H1 (cell line): ENCODE measurements around the gene CLEC16A. TPM values are rescaled to one million over a fixed set of nuclear protein-coding genes. Genes with fewer than 3 reads are reported as not detected.

Experiments
- CTCF ChIA-PET: fragments of 300-600 bp; sonication (Branson Sonifier 250); formaldehyde crosslinking; loops from one replicate; lab custom pipeline; 2021; ENCODE audit not compliant: partially characterized antibody; lab: Charles Lee
- POLR2A ChIA-PET: fragments of 300-600 bp; sonication (Branson Sonifier 250); formaldehyde crosslinking; loops from one replicate; lab custom pipeline; 2021; ENCODE audit warnings: inconsistent platforms; ENCODE audit not compliant: partially characterized antibody; lab: Charles Lee
- DNase-seq, 2 experiments: peaks; one replicate each; pipeline versions ENCODE4 v3.0.0 to v3.0.0-alpha.2; 2010 to 2022; ENCODE audit warnings: low spot score in 2 of 2, low read depth in 1 of 2, mixed read lengths in 1 of 2
- FAIRE-seq: peaks from 2 replicates; lab custom pipeline; 2011; peaks lifted over from hg19 to GRCh38; lab: Jason Lieb, UNC
- H2AFZ ChIP-seq: 2 replicates; pipeline ENCODE4 v1.8.1; 2012; ENCODE audit warnings: low read length, inconsistent platforms
- H2AK5ac ChIP-seq: 2 replicates; pipeline ENCODE4 v1.6.1; 2013; ENCODE audit warnings: low read depth, low read length
- H2BK120ac ChIP-seq: replicated peaks from 2 replicates; pipeline ENCODE3; 2013; ENCODE audit warnings: low read depth, low read length, inconsistent platforms
- H2BK12ac ChIP-seq: 2 replicates; pipeline ENCODE4 v1.6.1; 2013; ENCODE audit warnings: low read depth, low read length
- H2BK15ac ChIP-seq: 2 replicates; pipeline ENCODE4 v1.6.1; 2013; ENCODE audit warnings: low read length
- H2BK20ac ChIP-seq: 2 replicates; pipeline ENCODE4 v1.6.1; 2013; ENCODE audit warnings: low read length
- H2BK5ac ChIP-seq: 2 replicates; pipeline ENCODE4 v1.6.1; 2013; ENCODE audit warnings: low read depth, low read length
- H3K14ac ChIP-seq: 2 replicates; pipeline ENCODE4 v1.6.1; 2013; ENCODE audit warnings: inconsistent platforms; ENCODE audit not compliant: insufficient read length
- H3K18ac ChIP-seq: 2 replicates; pipeline ENCODE4 v1.6.1; 2013; ENCODE audit warnings: low read length; ENCODE audit errors: extremely low read depth
- H3K23ac ChIP-seq: 2 replicates; pipeline ENCODE4 v1.6.1; 2013; ENCODE audit warnings: inconsistent platforms; ENCODE audit not compliant: insufficient read length
- H3K23me2 ChIP-seq: 2 replicates; pipeline ENCODE4 v1.6.1; 2013; ENCODE audit warnings: low read depth, low read length
- H3K27ac ChIP-seq: 2 replicates; pipeline ENCODE4 v1.6.1; 2011; ENCODE audit warnings: low read depth, low read length, inconsistent platforms
- H3K27me3 ChIP-seq, 4 experiments: replicated peaks in 1 of 4; 1 replicate in 1 of 4; 2 replicates in 3 of 4; pipeline versions ENCODE4 v1.6.1 to v1.8.1; 2011 to 2013; ENCODE audit warnings: low read length in 3 of 4, mild to moderate bottlenecking in 3 of 4, inconsistent platforms in 2 of 4, mixed read lengths in 2 of 4, moderate library complexity in 1 of 4; ENCODE audit not compliant: control insufficient read depth in 3 of 4, insufficient read depth in 3 of 4; ENCODE audit errors: extremely low read depth in 1 of 4
- H3K36me3 ChIP-seq, 4 experiments: 2 replicates each; pipeline versions ENCODE4 v1.6.1 to v1.8.1; 2011 to 2013; ENCODE audit warnings: mild to moderate bottlenecking in 4 of 4, low read length in 3 of 4, moderate library complexity in 2 of 4, control low read depth in 1 of 4, inconsistent platforms in 1 of 4; ENCODE audit not compliant: insufficient read depth in 4 of 4, control insufficient read depth in 2 of 4
- H3K4ac ChIP-seq: replicated peaks from 2 replicates; pipeline ENCODE3; 2013; ENCODE audit warnings: low read length, low read depth, mixed read lengths, inconsistent platforms; ENCODE audit not compliant: insufficient read length
- H3K4me1 ChIP-seq, 4 experiments: replicated peaks in 1 of 4; 1 replicate in 1 of 4; 2 replicates in 3 of 4; pipeline versions ENCODE4 v1.6.1 to v1.8.1; 2011 to 2013; ENCODE audit warnings: low read length in 3 of 4, inconsistent platforms in 2 of 4, mixed read lengths in 1 of 4; ENCODE audit not compliant: insufficient read depth in 4 of 4, control insufficient read depth in 3 of 4
- H3K4me2 ChIP-seq, 2 experiments: 2 replicates each; pipeline versions ENCODE4 v1.6.1 to v1.8.1; 2011 to 2013; ENCODE audit warnings: low read depth in 2 of 2, low read length in 2 of 2, control low read depth in 1 of 2, inconsistent platforms in 1 of 2, mild to moderate bottlenecking in 1 of 2; ENCODE audit not compliant: insufficient read depth in 1 of 2
- H3K4me3 ChIP-seq, 4 experiments: fragments of 200-600, 300-600 bp in 1 of 4; sonication (generic), shearing (Covaris generic), sonication (Bioruptor Twin) in 1 of 4; 2 replicates each; pipeline versions ENCODE4 v1.5.1 to v1.8.1; 2011 to 2016; ENCODE audit warnings: low read length in 4 of 4, low read depth in 3 of 4, control low read depth in 2 of 4, inconsistent platforms in 2 of 4, mild to moderate bottlenecking in 2 of 4, mixed read lengths in 1 of 4, moderate library complexity in 1 of 4; ENCODE audit not compliant: insufficient read depth in 2 of 4; ENCODE audit errors: extremely low read depth in 1 of 4
- H3K56ac ChIP-seq: replicated peaks from 2 replicates; pipeline ENCODE3; 2013; ENCODE audit warnings: low read depth, mild to moderate bottlenecking, mixed read lengths, low read length, inconsistent platforms; ENCODE audit not compliant: insufficient read length
- H3K79me1 ChIP-seq: 2 replicates; pipeline ENCODE4 v1.6.1; 2013; ENCODE audit warnings: low read depth, low read length, control low read depth
- H3K79me2 ChIP-seq, 2 experiments: 2 replicates each; pipeline versions ENCODE4 v1.6.1 to v1.8.1; 2012 to 2013; ENCODE audit warnings: low read length in 2 of 2, mild to moderate bottlenecking in 2 of 2, inconsistent platforms in 1 of 2; ENCODE audit not compliant: insufficient read depth in 2 of 2, control insufficient read depth in 1 of 2
- H3K9ac ChIP-seq, 4 experiments: replicated peaks in 1 of 4; 1 replicate in 1 of 4; 2 replicates in 3 of 4; pipeline versions ENCODE4 v1.6.1 to v1.8.1; 2011 to 2013; ENCODE audit warnings: low read depth in 3 of 4, low read length in 3 of 4, control low read depth in 2 of 4, mild to moderate bottlenecking in 2 of 4, moderate library complexity in 2 of 4, inconsistent platforms in 1 of 4; ENCODE audit errors: extremely low read depth in 1 of 4
- H3K9me3 ChIP-seq, 2 experiments: 2 replicates each; pipeline versions ENCODE4 v1.6.1 to v1.8.1; 2012 to 2013; ENCODE audit warnings: mild to moderate bottlenecking in 2 of 2, moderate library complexity in 2 of 2, control low read depth in 1 of 2, inconsistent platforms in 1 of 2, low read depth in 1 of 2, low read length in 1 of 2, mixed read lengths in 1 of 2; ENCODE audit not compliant: insufficient read depth in 2 of 2
- H4K20me1 ChIP-seq, 2 experiments: replicated peaks in 1 of 2; 2 replicates each; pipeline versions ENCODE3 to v1.8.1; 2011 to 2013; ENCODE audit warnings: inconsistent platforms in 2 of 2, low read length in 2 of 2, mild to moderate bottlenecking in 1 of 2; ENCODE audit not compliant: insufficient read depth in 2 of 2, control insufficient read depth in 1 of 2
- H4K5ac ChIP-seq: 2 replicates; pipeline ENCODE4 v1.6.1; 2013; ENCODE audit warnings: low read length, low read depth, mixed read lengths, inconsistent platforms; ENCODE audit not compliant: insufficient read length
- H4K8ac ChIP-seq: 2 replicates; pipeline ENCODE4 v1.8.0; 2013; ENCODE audit warnings: mild to moderate bottlenecking, moderate library complexity, low read length, inconsistent platforms; ENCODE audit not compliant: insufficient read depth; ENCODE audit errors: extremely low read depth
- H4K91ac ChIP-seq: replicated peaks from 2 replicates; pipeline ENCODE3; 2013; ENCODE audit warnings: low read length, mixed read lengths, inconsistent platforms; ENCODE audit not compliant: insufficient read length
- BRCA1 ChIP-seq: IDR thresholded peaks from 2 replicates; pipeline ENCODE4 v1.6.1; 2012; ENCODE audit warnings: low read depth, low read length, improper control_type of control experiment
- CBX5 ChIP-seq: fragments of 300-800, 300-1000 bp; sonication (generic); IDR thresholded peaks from 2 replicates; pipeline ENCODE4 v1.7.1; 2016; ENCODE audit warnings: antibody characterized with exemption, low read length, low read depth
- KDM5A ChIP-seq: fragments of 200-600 bp; IDR thresholded peaks from 2 replicates; pipeline ENCODE4 v1.7.1; 2012; ENCODE audit warnings: mild to moderate bottlenecking, low read length, inconsistent platforms, mixed read lengths
- MAFK ChIP-seq: IDR thresholded peaks from 2 replicates; pipeline ENCODE4 v1.6.1; 2012; ENCODE audit warnings: low read depth, mild to moderate bottlenecking, improper control_type of control experiment, low read length
- NANOG ChIP-seq: IDR thresholded peaks from 2 replicates; pipeline ENCODE4 v1.6.1; 2011; ENCODE audit warnings: low read length, low read depth, mild to moderate bottlenecking, inconsistent platforms; ENCODE audit not compliant: insufficient read depth, poor library complexity, severe bottlenecking
- NRF1 ChIP-seq: IDR thresholded peaks from 2 replicates; pipeline ENCODE4 v1.6.1; 2011; ENCODE audit warnings: mild to moderate bottlenecking, low read depth, low read length, improper control_type of control experiment
- POLR2A ChIP-seq, 2 experiments: IDR thresholded peaks; 1 replicate in 1 of 2; 2 replicates in 1 of 2; pipeline ENCODE4 v1.6.1; 2011; ENCODE audit warnings: low read depth in 2 of 2, low read length in 2 of 2, mild to moderate bottlenecking in 2 of 2; ENCODE audit errors: control extremely low read depth in 1 of 2
- POLR2AphosphoS5 ChIP-seq: IDR thresholded peaks from 2 replicates; pipeline ENCODE4 v1.6.1; 2011; ENCODE audit warnings: low read depth, low read length
- POU5F1 ChIP-seq: IDR thresholded peaks from 2 replicates; pipeline ENCODE4 v1.6.1; 2011; ENCODE audit warnings: low read depth, mild to moderate bottlenecking, low read length, moderate library complexity
- RBBP5 ChIP-seq: IDR thresholded peaks from 2 replicates; pipeline ENCODE4 v1.7.1; 2012; ENCODE audit warnings: low read depth, mild to moderate bottlenecking, inconsistent platforms, low read length, moderate library complexity, borderline replicate concordance
- RFX5 ChIP-seq: IDR thresholded peaks from 2 replicates; pipeline ENCODE4 v1.6.1; 2011; ENCODE audit warnings: low read depth, low read length, improper control_type of control experiment, borderline replicate concordance
- SAP30 ChIP-seq: fragments of 300-600 bp; sonication (generic); IDR thresholded peaks from 2 replicates; pipeline ENCODE4 v1.7.1; 2012; ENCODE audit warnings: low read length, moderate library complexity, mild to moderate bottlenecking, inconsistent platforms; ENCODE audit not compliant: insufficient read depth, insufficient replicate concordance
- SIRT6 ChIP-seq: IDR thresholded peaks from one replicate; pipeline ENCODE4 v1.7.1; 2012; ENCODE audit warnings: low read length, inconsistent platforms
- SP1 ChIP-seq: IDR thresholded peaks from 2 replicates; pipeline ENCODE4 v1.6.1; 2011; ENCODE audit warnings: low read depth, low read length
- SP4 ChIP-seq: IDR thresholded peaks from 2 replicates; pipeline ENCODE4 v1.6.1; 2012; ENCODE audit warnings: low read length, inconsistent platforms
- WGBS, 2 experiments: shearing (Covaris generic) in 1 of 2; methylation state at CpG; one replicate each; pipeline versions ENCODE4 v1.1.6 to v1.1.7; 2013 to 2015; ENCODE audit warnings: low lambda C conversion rate in 2 of 2, mixed read lengths in 2 of 2, inconsistent platforms in 1 of 2, low coverage in 1 of 2, missing lambda C conversion rate in 1 of 2; ENCODE audit not compliant: insufficient replicate concordance in 2 of 2, insufficient coverage in 1 of 2, insufficient read length in 1 of 2; ENCODE audit errors: extremely low coverage in 1 of 2, missing lambda C conversion rate in 1 of 2; 5-methylcytosine and 5-hydroxymethylcytosine counted together
- polyA plus RNA-seq, 7 experiments: library from polyadenylated mRNA; depleted of rRNA in 3 of 7; stranded (reverse) in 5 of 7; unstranded in 2 of 7; fragments of >200 nt in 5 of 7; fragments of 200-250 nt in 2 of 7; gene quantifications; 1 replicate in 5 of 7; 2 replicates in 1 of 7; 4 replicates in 1 of 7; pipeline versions ENCODE4 v1.2.1 to v1.2.3, GENCODE V29; 2011 to 2013; ENCODE audit warnings: missing spikeins in 2 of 7, mixed read lengths in 2 of 7
- total RNA-seq: library from RNA; stranded (reverse); fragmentation: NEBNext Ultra II Directional; extraction: Animal tissue kit (Norgen Biotek cat#: 25700); gene quantifications from 2 replicates; pipeline ENCODE4 v1.2.1, GENCODE V29; 2021
- TF ChIP-seq, protein P1 (sequence below): IDR thresholded peaks from 2 replicates; pipeline ENCODE4 v1.6.1; 2012; ENCODE audit warnings: inconsistent platforms

Gene CLEC16A
- total and polyA plus RNA-seq, 2 of the 8 experiments (the other 6 are each of a cell fraction or from before 2014, with no cell fraction given), result 7.6 to 19.3 TPM

DNA sequence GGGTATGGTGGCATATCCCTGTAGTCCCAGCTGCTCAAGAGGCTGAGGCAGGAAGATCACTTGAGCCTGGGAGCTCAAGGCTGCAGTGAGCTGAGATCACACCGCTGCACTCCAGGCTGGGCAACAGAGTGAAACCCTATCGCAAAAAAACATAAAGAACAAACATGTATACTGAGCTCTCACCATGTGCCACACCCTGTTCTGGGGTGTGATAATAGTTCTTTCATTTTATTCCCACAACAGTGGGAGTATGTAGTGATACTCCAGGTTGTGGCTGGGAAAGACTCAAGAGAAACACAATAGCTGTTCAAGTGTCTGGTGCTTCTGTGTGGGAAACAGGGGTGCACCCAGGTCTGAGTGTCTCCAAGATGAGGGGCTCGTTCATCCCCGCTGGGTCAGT lies 221.0 kb downstream of the CLEC16A start:
- Histone ChIP-seq H2BK120ac (no peak overlapping the region), H3K4me2 (no peak overlapping the region), H3K56ac (no peak overlapping the region), H4K20me1 (no peaks in the 10 kb centered on the region), H3K23me2 (no peaks in the 10 kb centered on the region), H3K18ac (no peak overlapping the region), H3K4me1 (no peaks in the 10 kb centered on the region; a peak in 1 of 7 replicates), H3K27me3 (no peaks in the 10 kb centered on the region), H2BK15ac (no peak overlapping the region), H3K79me1 (no peaks in the 10 kb centered on the region; the same call in 1 of the 2 replicates), H3K23ac (no peak overlapping the region), H3K9me3 (no peaks in the 10 kb centered on the region), H2AFZ (no peak overlapping the region), H3K36me3 (no peaks in the 10 kb centered on the region), H3K4ac (no peak overlapping the region), H2BK20ac (no peak overlapping the region), H3K4me3 (no peak overlapping the region), H2BK12ac (no peak overlapping the region), H4K5ac (no peak overlapping the region), H3K79me2 (no peaks in the 10 kb centered on the region), H3K9ac (no peak overlapping the region), H4K8ac (no peak overlapping the region), H3K27ac (no peak overlapping the region), H3K14ac (no peak overlapping the region), H4K91ac (no peak overlapping the region), H2BK5ac (no peak overlapping the region), H2AK5ac (no peak overlapping the region)
- FAIRE-seq (no peak), DNase-seq (no peak)
- whole genome bisulfite sequencing, 2 experiments, result 91% methylated on average over 4 of the region's 4 CpGs; no CpG with 5 or more reads in 1 of the 2 experiments
- ChIA-PET POLR2A (no interaction called here), CTCF (interaction anchor here (1.1 to 1.4 kb wide), 5 partner anchors 18 to 207 kb away, joined by 3 to 7 read pairs (median 4); partner anchors contain the start of gene SOCS1)
- TF ChIP-seq RBBP5 (no peak), CBX5 (no peak), SP1 (no peak), KDM5A (no peak), POLR2AphosphoS5 (no peak), RFX5 (no peak), NRF1 (no peak), POLR2A (IDR thresholded peaks at IDR 0.05; ENCODE audit: control extremely low read depth in 1 of 2, low read depth in 2 of 2, low read length in 2 of 2) (no peak), SP4 (no peak), NANOG (no peak), BRCA1 (no peak), MAFK (no peak), SAP30 (no peak), SIRT6 (no peak), POU5F1 (no peak)
- TF ChIP-seq, protein P1, sequence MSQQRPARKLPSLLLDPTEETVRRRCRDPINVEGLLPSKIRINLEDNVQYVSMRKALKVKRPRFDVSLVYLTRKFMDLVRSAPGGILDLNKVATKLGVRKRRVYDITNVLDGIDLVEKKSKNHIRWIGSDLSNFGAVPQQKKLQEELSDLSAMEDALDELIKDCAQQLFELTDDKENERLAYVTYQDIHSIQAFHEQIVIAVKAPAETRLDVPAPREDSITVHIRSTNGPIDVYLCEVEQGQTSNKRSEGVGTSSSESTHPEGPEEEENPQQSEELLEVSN, result no peak
